Glutamatergic neuron (in vitro differentiated cells): ENCODE data around the gene ADGRF1. TPM values are rescaled to one million over a fixed set of nuclear protein-coding genes. Genes with fewer than 3 reads are reported as not detected.
A peak's percentile ranks its signal among the peaks of the same experiment; 100 is the strongest.

Source experiments
- DNase-seq: peaks from one replicate; pipeline ENCODE4 v3.0.0; 2022
- H3K27ac Mint-ChIP-seq: one replicate; pipeline ENCODE4 v1.8.0; 2020; ENCODE audit warnings: mild to moderate bottlenecking, mixed read lengths, inconsistent platforms; ENCODE audit not compliant: unreplicated experiment
- H3K27me3 Mint-ChIP-seq: one replicate; pipeline ENCODE4 v1.8.0; 2020; ENCODE audit warnings: mild to moderate bottlenecking, moderate library complexity, mixed read lengths, inconsistent platforms; ENCODE audit not compliant: unreplicated experiment
- H3K36me3 Mint-ChIP-seq: one replicate; pipeline ENCODE4 v1.8.0; 2020; ENCODE audit warnings: mild to moderate bottlenecking, mixed read lengths, inconsistent platforms; ENCODE audit not compliant: unreplicated experiment
- H3K4me1 Mint-ChIP-seq: one replicate; pipeline ENCODE4 v1.8.0; 2020; ENCODE audit warnings: mild to moderate bottlenecking, low read depth, mixed read lengths, inconsistent platforms; ENCODE audit not compliant: unreplicated experiment
- H3K4me3 Mint-ChIP-seq: one replicate; pipeline ENCODE4 v1.8.0; 2020; ENCODE audit warnings: mild to moderate bottlenecking, mixed read lengths, inconsistent platforms; ENCODE audit not compliant: unreplicated experiment
- H3K9me3 Mint-ChIP-seq: one replicate; pipeline ENCODE4 v1.8.0; 2020; ENCODE audit warnings: mild to moderate bottlenecking, moderate library complexity, mixed read lengths, inconsistent platforms; ENCODE audit not compliant: unreplicated experiment
- total RNA-seq: library from RNA; stranded (reverse); fragmentation: NEBNext Ultra II Directional; extraction: Animal tissue kit (Norgen Biotek cat#: 25700); gene quantifications from one replicate; pipeline ENCODE4 v1.2.1, GENCODE V29; 2021; ENCODE audit not compliant: unreplicated experiment
- TF ChIP-seq, protein P1 (sequence below): fragments of 200-600 bp; sonication (generic); IDR thresholded peaks from one replicate; pipeline ENCODE4 v1.5.0; 2021; ENCODE audit not compliant: partially characterized antibody, unreplicated experiment

Gene ADGRF1
- total RNA-seq, 1 donor from 2014 or later = not detected

DNA sequence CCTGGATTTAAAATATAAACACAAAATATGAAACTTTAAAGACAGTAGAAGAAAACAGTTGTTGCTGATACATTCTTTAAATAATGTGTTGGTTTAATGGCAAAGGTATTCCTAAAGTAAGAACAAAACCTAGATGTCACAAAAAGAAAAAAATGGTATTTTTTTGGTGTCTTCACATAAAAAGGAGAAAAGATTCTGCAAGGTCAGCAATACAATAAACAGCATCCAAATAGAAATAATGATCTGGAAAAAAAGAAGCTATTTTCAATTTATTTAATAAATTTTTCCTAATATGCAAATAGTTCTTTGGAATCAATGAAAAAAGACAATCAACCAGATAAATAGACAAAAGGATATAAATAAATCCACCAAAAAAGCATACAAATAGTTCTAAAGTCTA is 6.5 kb upstream of the ADGRF1 start:
- H3K27ac Mint-ChIP-seq = no peak overlapping the region
- no peak overlapping the region for H3K4me3 Mint-ChIP-seq
- no peaks in the 10 kb centered on the region for H3K36me3 Mint-ChIP-seq
- TF ChIP-seq, protein P1, sequence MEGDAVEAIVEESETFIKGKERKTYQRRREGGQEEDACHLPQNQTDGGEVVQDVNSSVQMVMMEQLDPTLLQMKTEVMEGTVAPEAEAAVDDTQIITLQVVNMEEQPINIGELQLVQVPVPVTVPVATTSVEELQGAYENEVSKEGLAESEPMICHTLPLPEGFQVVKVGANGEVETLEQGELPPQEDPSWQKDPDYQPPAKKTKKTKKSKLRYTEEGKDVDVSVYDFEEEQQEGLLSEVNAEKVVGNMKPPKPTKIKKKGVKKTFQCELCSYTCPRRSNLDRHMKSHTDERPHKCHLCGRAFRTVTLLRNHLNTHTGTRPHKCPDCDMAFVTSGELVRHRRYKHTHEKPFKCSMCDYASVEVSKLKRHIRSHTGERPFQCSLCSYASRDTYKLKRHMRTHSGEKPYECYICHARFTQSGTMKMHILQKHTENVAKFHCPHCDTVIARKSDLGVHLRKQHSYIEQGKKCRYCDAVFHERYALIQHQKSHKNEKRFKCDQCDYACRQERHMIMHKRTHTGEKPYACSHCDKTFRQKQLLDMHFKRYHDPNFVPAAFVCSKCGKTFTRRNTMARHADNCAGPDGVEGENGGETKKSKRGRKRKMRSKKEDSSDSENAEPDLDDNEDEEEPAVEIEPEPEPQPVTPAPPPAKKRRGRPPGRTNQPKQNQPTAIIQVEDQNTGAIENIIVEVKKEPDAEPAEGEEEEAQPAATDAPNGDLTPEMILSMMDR = no peak
- DNase-seq = no peak
- no peaks in the 10 kb centered on the region for H3K27me3 Mint-ChIP-seq
- H3K4me1 Mint-ChIP-seq = peaks cover 2% of the 10 kb centered on the region
- H3K9me3 Mint-ChIP-seq = no peaks in the 10 kb centered on the region

DNA sequence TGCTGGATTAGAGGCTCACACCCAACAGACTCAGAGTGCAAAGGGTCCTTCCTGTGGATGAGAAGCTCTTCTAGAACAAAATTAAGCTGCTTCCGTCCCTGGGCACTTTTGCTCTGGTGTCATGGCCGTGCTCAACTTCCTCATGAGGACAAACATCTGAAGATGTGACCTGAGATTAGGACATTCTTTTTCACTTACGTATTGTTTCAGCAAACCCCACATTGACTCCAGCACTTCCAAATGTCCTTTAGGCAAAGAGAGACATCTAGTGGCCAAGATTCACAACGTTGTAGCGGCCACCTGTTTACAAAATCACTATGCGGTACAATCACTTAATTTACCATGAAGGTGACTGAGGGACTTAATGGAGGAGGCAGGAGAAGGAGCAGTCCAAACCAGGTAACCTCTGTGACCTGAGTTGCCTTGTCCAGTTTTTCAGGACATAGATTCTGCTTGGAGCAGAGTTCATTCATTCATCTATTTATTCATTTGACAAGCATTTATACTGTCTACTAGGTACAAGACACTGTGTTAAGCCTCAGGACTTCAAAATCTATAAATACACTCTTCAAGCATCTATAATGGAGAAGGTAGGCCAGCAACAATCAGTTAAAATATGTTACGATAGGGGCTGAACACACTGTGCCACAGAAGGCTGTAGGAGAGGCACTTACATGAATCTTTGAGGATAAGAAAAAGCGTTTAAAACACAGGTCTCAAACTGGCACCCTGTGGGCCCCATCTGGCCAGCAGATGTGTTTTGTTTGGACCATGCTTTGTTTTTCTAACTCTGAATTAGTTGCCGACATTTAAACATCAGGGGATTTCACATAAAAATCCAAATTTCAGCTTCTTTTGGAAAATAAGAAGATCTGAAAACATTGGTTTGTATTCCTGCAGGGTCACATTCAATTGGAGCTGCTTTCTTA is 5.6 kb upstream of the ADGRF1 start:
- Mint-ChIP-seq H3K4me3 (no peak overlapping the region), H3K4me1 (peaks cover 2% of the 10 kb centered on the region), H3K9me3 (no peaks in the 10 kb centered on the region), H3K27me3 (no peaks in the 10 kb centered on the region), H3K27ac (no peak overlapping the region), H3K36me3 (no peaks in the 10 kb centered on the region)
- TF ChIP-seq, protein P1 = peak; percentile 38
- peak; percentile 38 for DNase-seq

DNA sequence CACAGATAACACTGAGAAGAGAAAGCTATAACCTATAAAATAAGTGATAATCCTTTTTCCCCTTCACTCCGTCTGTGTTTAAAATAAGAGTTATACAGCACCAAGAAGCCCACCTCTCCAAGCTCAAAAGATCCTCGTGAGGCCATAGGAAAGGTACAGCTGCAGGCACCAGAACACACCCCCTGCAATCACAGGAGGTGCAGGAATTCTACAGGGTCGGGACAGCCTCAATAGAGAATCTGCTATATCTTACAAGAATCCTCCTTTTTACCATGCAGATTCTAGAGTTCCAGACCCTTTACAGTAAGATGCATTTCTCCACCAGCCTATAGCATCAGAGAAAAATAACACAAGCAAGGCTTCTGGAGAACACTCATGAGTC is 5.0 kb upstream of the ADGRF1 start:
- no peak overlapping the region for H3K4me3 Mint-ChIP-seq
- no peak overlapping the region for H3K27ac Mint-ChIP-seq
- TF ChIP-seq, protein P1 = no peak
- H3K9me3 Mint-ChIP-seq = no peaks in the 10 kb centered on the region
- H3K36me3 Mint-ChIP-seq = no peaks in the 10 kb centered on the region
- H3K4me1 Mint-ChIP-seq = peaks cover 2% of the 10 kb centered on the region
- no peaks in the 10 kb centered on the region for H3K27me3 Mint-ChIP-seq
- DNase-seq = no peak

DNA sequence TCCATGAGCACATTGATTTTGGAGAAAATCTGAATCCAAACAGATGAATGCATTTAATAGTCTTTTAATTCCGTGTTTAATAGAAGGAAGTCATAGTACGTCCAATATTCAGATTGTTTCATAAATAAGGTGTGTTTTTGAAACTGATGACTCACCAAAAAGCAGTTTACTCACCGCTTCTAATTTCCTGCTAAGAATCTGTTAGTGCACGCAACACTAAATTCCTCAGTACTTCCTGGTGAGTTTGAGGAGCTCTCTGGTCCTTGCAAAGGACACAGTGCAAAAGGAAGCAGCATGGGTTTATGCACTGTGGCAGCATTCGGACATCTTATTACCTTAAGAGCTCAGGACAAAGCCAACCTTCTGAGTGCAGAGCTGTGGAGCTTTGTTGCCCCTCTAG is 2.3 kb upstream of the ADGRF1 start:
- Mint-ChIP-seq H3K4me3 (no peak overlapping the region), H3K36me3 (no peaks in the 10 kb centered on the region), H3K9me3 (no peaks in the 10 kb centered on the region), H3K27me3 (no peaks in the 10 kb centered on the region), H3K27ac (no peak overlapping the region), H3K4me1 (peaks cover 2% of the 10 kb centered on the region)
- DNase-seq = no peak
- TF ChIP-seq, protein P1 = no peak

DNA sequence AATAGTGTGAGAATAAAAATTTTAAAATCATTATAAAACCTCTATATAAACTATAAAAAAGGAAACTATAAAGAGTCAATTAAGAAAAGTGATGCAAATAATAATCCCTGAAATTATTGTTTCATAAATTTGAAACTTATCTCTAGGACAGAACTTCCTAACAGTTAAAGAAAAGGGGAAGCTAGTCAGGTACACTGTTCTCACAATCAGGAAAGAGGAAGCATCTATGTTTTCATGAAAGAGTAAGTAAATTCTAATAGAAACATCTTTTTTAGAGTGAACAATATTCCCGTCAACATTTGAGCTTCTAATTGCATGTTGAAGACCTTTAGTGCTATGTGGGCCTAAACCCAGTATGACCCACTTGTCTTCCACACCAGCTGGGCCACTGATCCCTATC is 1.2 kb upstream of the ADGRF1 start:
- H3K4me1 Mint-ChIP-seq = peaks cover 2% of the 10 kb centered on the region
- H3K27ac Mint-ChIP-seq = no peak overlapping the region
- H3K4me3 Mint-ChIP-seq = no peak overlapping the region

More for the DNA sequence above, 1.2 kb upstream of the ADGRF1 start:
- TF ChIP-seq, protein P1 = no peak
- Mint-ChIP-seq H3K27me3 (no peaks in the 10 kb centered on the region), H3K9me3 (no peaks in the 10 kb centered on the region), H3K36me3 (no peaks in the 10 kb centered on the region)
- no peak for DNase-seq
